Neural cell (in vitro differentiated cells): ENCODE data around the gene GLRB. TPM values are rescaled to one million over a fixed set of nuclear protein-coding genes. Genes with fewer than 3 reads are reported as not detected.

Experiments
- H2AFZ ChIP-seq: fragments of 200-600, 300-800 bp; sonication (generic), shearing (Covaris generic); 2 replicates; pipeline ENCODE4 v1.6.0; 2014; ENCODE audit warnings: low read depth, mild to moderate bottlenecking, antibody characterized with exemption, low read length, moderate library complexity
- H3F3A ChIP-seq: fragments of 200-600 bp; shearing (Covaris generic); 2 replicates; pipeline ENCODE4 v1.6.1; 2016; ENCODE audit warnings: mild to moderate bottlenecking, moderate library complexity, mixed read lengths, antibody characterized with exemption, low read length; ENCODE audit not compliant: insufficient read depth, poor library complexity, severe bottlenecking
- H3K27ac ChIP-seq: fragments of 200-600, 300-800 bp; sonication (generic), shearing (Covaris generic); 2 replicates; pipeline ENCODE4 v1.5.1; 2014; ENCODE audit warnings: mild to moderate bottlenecking, low read length, moderate library complexity
- H3K27me3 ChIP-seq: fragments of 300-800, 200-600 bp; sonication (generic), shearing (Covaris generic); 2 replicates; pipeline ENCODE4 v1.6.0; 2014; ENCODE audit warnings: mild to moderate bottlenecking, low read depth, low read length, moderate library complexity; ENCODE audit not compliant: insufficient read depth
- H3K36me3 ChIP-seq: fragments of 300-800, 200-600 bp; sonication (generic), shearing (Covaris generic); 2 replicates; pipeline ENCODE4 v1.5.1; 2014; ENCODE audit warnings: mild to moderate bottlenecking, antibody characterized with exemption, low read length, moderate library complexity; ENCODE audit not compliant: insufficient read depth
- H3K4me2 ChIP-seq: fragments of 300-800, 200-600 bp; sonication (generic), shearing (Covaris generic); 2 replicates; pipeline ENCODE4 v1.6.0; 2014; ENCODE audit warnings: mild to moderate bottlenecking, low read length
- H3K4me3 ChIP-seq: fragments of 300-800, 200-600 bp; sonication (generic), shearing (Covaris generic); 2 replicates; pipeline ENCODE4 v1.5.1; 2014; ENCODE audit warnings: mild to moderate bottlenecking, low read length, moderate library complexity
- H3K79me2 ChIP-seq: fragments of 200-600 bp; shearing (Covaris generic); replicated peaks from 2 replicates; pipeline ENCODE4 v1.6.0; 2014; ENCODE audit warnings: mild to moderate bottlenecking, low read length, moderate library complexity; ENCODE audit not compliant: insufficient read depth
- H3K9ac ChIP-seq: fragments of 300-800, 200-600 bp; sonication (generic), shearing (Covaris generic); 2 replicates; pipeline ENCODE4 v1.6.1; 2016; ENCODE audit warnings: mild to moderate bottlenecking, low read length, mixed read lengths
- H3K9me2 ChIP-seq: fragments of 200-600 bp; shearing (Covaris generic); 2 replicates; pipeline ENCODE4 v1.6.1; 2016; ENCODE audit warnings: mild to moderate bottlenecking, low read length, mixed read lengths; ENCODE audit not compliant: insufficient read depth
- H3K9me3 ChIP-seq: fragments of 200-600, 300-800 bp; sonication (generic), shearing (Covaris generic); 2 replicates; pipeline ENCODE4 v1.6.1; 2016; ENCODE audit warnings: mild to moderate bottlenecking, mixed run types, low read length, moderate library complexity, mixed read lengths
- H4K20me1 ChIP-seq: fragments of 200-600 bp; shearing (Covaris generic); 2 replicates; pipeline ENCODE4 v1.6.1; 2016; ENCODE audit warnings: mild to moderate bottlenecking, mixed run types; ENCODE audit not compliant: insufficient read depth
- CTCF ChIP-seq: fragments of 450-650 bp; IDR thresholded peaks from 2 replicates; pipeline ENCODE4 v1.5.1; 2014; ENCODE audit warnings: antibody characterized with exemption, mild to moderate bottlenecking, moderate library complexity; ENCODE audit not compliant: poor library complexity, severe bottlenecking
- EP300 ChIP-seq: fragments of 450-650 bp; conservative IDR thresholded peaks from 2 replicates; pipeline ENCODE4 v1.6.1; 2014; ENCODE audit warnings: antibody characterized with exemption, mild to moderate bottlenecking, moderate library complexity; ENCODE audit not compliant: poor library complexity, severe bottlenecking
- EZH2 ChIP-seq: fragments of 200-600, 300-800 bp; shearing (Covaris generic), sonication (generic); IDR thresholded peaks from 2 replicates; pipeline ENCODE4 v1.6.1; 2014; ENCODE audit warnings: antibody characterized with exemption, low read length, borderline replicate concordance, mild to moderate bottlenecking; ENCODE audit not compliant: insufficient read depth, poor library complexity, severe bottlenecking
- MXI1 ChIP-seq: fragments of 450-650 bp; conservative IDR thresholded peaks from 2 replicates; pipeline ENCODE4 v1.6.1; 2014; ENCODE audit warnings: antibody characterized with exemption, mild to moderate bottlenecking; ENCODE audit not compliant: poor library complexity, severe bottlenecking
- POLR2AphosphoS5 ChIP-seq: IDR thresholded peaks from 2 replicates; pipeline ENCODE4 v1.6.1; 2012
- RAD21 ChIP-seq: fragments of 450-650 bp; conservative IDR thresholded peaks from 2 replicates; pipeline ENCODE4 v1.6.1; 2014; ENCODE audit warnings: antibody characterized with exemption, mild to moderate bottlenecking, moderate library complexity
- SMC3 ChIP-seq: fragments of 450-650 bp; conservative IDR thresholded peaks from 2 replicates; pipeline ENCODE4 v1.6.1; 2014; ENCODE audit warnings: antibody characterized with exemption, mild to moderate bottlenecking, moderate library complexity; ENCODE audit not compliant: poor library complexity
- TAF1 ChIP-seq: IDR thresholded peaks from 2 replicates; pipeline ENCODE4 v1.6.1; 2012; ENCODE audit warnings: low read depth
- polyA plus RNA-seq: library from polyadenylated mRNA; depleted of rRNA; stranded (reverse); fragments of >200 nt; gene quantifications from 2 replicates; pipeline ENCODE4 v1.2.3, GENCODE V29; 2014
- TF ChIP-seq, protein P1 (sequence below): IDR thresholded peaks from 2 replicates; pipeline ENCODE4 v1.6.1; 2012; ENCODE audit warnings: borderline replicate concordance

Gene GLRB
- polyA plus RNA-seq, 1 donor from 2014 or later = 24.9 TPM

GRCh38 chr4:157114671-157115070 is 38.7 kb downstream of the GLRB start:
- Histone ChIP-seq H3K9ac (no peak overlapping the region), H3K4me2 (no peak overlapping the region), H3K36me3 (no peaks in the 10 kb centered on the region), H3K79me2 (no peaks in the 10 kb centered on the region), H3F3A (no peaks in the 10 kb centered on the region), H3K9me2 (no peaks in the 10 kb centered on the region), H2AFZ (no peak overlapping the region), H3K27ac (no peak overlapping the region), H3K27me3 (no peaks in the 10 kb centered on the region), H3K9me3 (no peaks in the 10 kb centered on the region), H3K4me3 (no peak overlapping the region), H4K20me1 (no peaks in the 10 kb centered on the region)
- TF ChIP-seq, protein P1, sequence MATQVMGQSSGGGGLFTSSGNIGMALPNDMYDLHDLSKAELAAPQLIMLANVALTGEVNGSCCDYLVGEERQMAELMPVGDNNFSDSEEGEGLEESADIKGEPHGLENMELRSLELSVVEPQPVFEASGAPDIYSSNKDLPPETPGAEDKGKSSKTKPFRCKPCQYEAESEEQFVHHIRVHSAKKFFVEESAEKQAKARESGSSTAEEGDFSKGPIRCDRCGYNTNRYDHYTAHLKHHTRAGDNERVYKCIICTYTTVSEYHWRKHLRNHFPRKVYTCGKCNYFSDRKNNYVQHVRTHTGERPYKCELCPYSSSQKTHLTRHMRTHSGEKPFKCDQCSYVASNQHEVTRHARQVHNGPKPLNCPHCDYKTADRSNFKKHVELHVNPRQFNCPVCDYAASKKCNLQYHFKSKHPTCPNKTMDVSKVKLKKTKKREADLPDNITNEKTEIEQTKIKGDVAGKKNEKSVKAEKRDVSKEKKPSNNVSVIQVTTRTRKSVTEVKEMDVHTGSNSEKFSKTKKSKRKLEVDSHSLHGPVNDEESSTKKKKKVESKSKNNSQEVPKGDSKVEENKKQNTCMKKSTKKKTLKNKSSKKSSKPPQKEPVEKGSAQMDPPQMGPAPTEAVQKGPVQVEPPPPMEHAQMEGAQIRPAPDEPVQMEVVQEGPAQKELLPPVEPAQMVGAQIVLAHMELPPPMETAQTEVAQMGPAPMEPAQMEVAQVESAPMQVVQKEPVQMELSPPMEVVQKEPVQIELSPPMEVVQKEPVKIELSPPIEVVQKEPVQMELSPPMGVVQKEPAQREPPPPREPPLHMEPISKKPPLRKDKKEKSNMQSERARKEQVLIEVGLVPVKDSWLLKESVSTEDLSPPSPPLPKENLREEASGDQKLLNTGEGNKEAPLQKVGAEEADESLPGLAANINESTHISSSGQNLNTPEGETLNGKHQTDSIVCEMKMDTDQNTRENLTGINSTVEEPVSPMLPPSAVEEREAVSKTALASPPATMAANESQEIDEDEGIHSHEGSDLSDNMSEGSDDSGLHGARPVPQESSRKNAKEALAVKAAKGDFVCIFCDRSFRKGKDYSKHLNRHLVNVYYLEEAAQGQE = no peak
- TF ChIP-seq EP300 (no peak), EZH2 (no peak), CTCF (no peak), RAD21 (no peak), MXI1 (no peak), POLR2AphosphoS5 (no peak), TAF1 (no peak), SMC3 (no peak)

DNA sequence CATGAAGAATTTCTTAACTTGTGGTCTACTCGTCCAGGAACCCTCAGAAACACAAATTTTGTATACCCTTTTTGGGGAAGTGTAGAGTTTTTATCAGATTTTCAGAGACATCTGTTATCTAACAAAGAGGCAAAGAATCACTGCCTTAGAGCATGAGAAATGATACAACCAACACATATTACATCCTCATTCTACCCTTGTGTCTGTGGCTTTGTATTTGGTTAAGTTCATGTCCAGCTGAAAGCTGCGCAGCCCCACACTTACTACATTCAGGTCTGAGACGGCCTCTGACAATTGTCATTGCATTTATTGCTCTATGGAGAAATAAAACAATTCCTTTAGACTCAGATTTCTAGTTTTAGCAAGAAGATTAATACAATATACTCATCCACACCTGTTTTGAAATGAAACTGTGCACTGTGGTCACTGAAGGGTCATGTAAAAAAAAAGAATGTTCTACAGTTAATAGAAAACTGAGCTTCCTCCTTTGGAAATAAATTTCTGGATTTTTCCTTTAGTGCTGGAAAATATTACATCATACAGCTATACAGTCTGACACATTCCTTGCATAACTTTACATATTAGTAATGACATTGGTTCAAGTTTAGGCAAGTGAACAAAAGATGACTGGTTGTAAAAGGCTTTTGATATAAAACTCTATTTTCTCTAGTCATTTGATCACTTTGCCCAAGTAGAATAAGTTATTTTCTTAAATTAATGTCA is 39.8 kb downstream of the GLRB start:
- Histone ChIP-seq H3K79me2 (no peaks in the 10 kb centered on the region), H3K27ac (no peak overlapping the region), H3K9me2 (no peaks in the 10 kb centered on the region), H2AFZ (no peak overlapping the region), H3K4me3 (no peak overlapping the region), H4K20me1 (no peaks in the 10 kb centered on the region), H3K9me3 (no peaks in the 10 kb centered on the region), H3F3A (no peaks in the 10 kb centered on the region), H3K36me3 (no peaks in the 10 kb centered on the region), H3K4me2 (no peak overlapping the region), H3K9ac (no peak overlapping the region), H3K27me3 (no peaks in the 10 kb centered on the region)
- TF ChIP-seq TAF1 (no peak), EP300 (no peak), MXI1 (no peak), CTCF (no peak), RAD21 (no peak), EZH2 (no peak), POLR2AphosphoS5 (no peak), SMC3 (no peak)
- TF ChIP-seq, protein P1 = no peak
